SK-N-SH treated with all-trans-retinoic acid at 6 μM for 48 hours (cell line): ENCODE data around the gene SPART.

Experiments used
- PPARA ChIP-seq: fragments of 250-450 bp; sonication (Bioruptor Pico); IDR thresholded peaks from 2 replicates; pipeline ENCODE4 v1.5.0; 2020; ENCODE audit warnings: mild to moderate bottlenecking, borderline replicate concordance
- RARB ChIP-seq: fragments of 250-450 bp; sonication (Bioruptor Pico); IDR thresholded peaks from 2 replicates; pipeline ENCODE4 v1.8.0; 2021; ENCODE audit warnings: mild to moderate bottlenecking, moderate library complexity
- ZNF70 ChIP-seq: fragments of 450-650 bp; formaldehyde crosslinking; IDR thresholded peaks from 2 replicates; pipeline ENCODE4 v1.5.0; 2020; ENCODE audit warnings: mild to moderate bottlenecking, moderate library complexity
- ZNF8 ChIP-seq: fragments of 450-650 bp; formaldehyde crosslinking; IDR thresholded peaks from 2 replicates; pipeline ENCODE4 v1.5.0; 2020; ENCODE audit warnings: mild to moderate bottlenecking, moderate library complexity

- TF ChIP-seq ZNF8 (CRISPR knock-in tag) (no peak), ZNF70 (CRISPR knock-in tag) (no peak), PPARA (CRISPR knock-in tag) (no peak), RARB (CRISPR knock-in tag) (no peak)
Measured at GRCh38 chr13:36353001-36353400, 6.8 kb upstream of the SPART start.
